PC-3 (cell line): ENCODE measurements around the gene STIM1.

Experiments
- EZH2 ChIP-seq: fragments of 300-600 bp; sonication (generic); IDR thresholded peaks from one replicate; pipeline ENCODE4 v1.6.1; 2017; ENCODE audit warnings: antibody characterized with exemption, mild to moderate bottlenecking, low read length; ENCODE audit not compliant: unreplicated experiment
- EZH2phosphoT487 ChIP-seq: fragments of 300-600 bp; sonication (generic); IDR thresholded peaks from 2 replicates; pipeline ENCODE4 v1.6.1; 2018; ENCODE audit warnings: mild to moderate bottlenecking, antibody characterized with exemption, low read length, borderline replicate concordance
- TF ChIP-seq, protein P1 (sequence below): fragments of 300-600 bp; sonication (generic); conservative IDR thresholded peaks from 2 replicates; pipeline ENCODE4 v1.5.1; 2017; ENCODE audit warnings: antibody characterized with exemption, low read depth, mild to moderate bottlenecking, low read length

- TF ChIP-seq EZH2, result no peak
- TF ChIP-seq, protein P1, sequence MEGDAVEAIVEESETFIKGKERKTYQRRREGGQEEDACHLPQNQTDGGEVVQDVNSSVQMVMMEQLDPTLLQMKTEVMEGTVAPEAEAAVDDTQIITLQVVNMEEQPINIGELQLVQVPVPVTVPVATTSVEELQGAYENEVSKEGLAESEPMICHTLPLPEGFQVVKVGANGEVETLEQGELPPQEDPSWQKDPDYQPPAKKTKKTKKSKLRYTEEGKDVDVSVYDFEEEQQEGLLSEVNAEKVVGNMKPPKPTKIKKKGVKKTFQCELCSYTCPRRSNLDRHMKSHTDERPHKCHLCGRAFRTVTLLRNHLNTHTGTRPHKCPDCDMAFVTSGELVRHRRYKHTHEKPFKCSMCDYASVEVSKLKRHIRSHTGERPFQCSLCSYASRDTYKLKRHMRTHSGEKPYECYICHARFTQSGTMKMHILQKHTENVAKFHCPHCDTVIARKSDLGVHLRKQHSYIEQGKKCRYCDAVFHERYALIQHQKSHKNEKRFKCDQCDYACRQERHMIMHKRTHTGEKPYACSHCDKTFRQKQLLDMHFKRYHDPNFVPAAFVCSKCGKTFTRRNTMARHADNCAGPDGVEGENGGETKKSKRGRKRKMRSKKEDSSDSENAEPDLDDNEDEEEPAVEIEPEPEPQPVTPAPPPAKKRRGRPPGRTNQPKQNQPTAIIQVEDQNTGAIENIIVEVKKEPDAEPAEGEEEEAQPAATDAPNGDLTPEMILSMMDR, result no peak
- no peak for TF ChIP-seq EZH2phosphoT487
Measured at GRCh38 chr11:4030197-4030596, 174.7 kb downstream of the STIM1 start.
